A673 (cell line): Measurements from ENCODE around the gene ALDH7A1. TPM values are rescaled to one million over a fixed set of nuclear protein-coding genes. Genes with fewer than 3 reads are reported as not detected.
A peak's percentile ranks its signal among the peaks of the same experiment; 100 is the strongest.

Experiments
- BruUV-seq: library from RNA; stranded (reverse); fragments of 400-500 nt; replicated peaks from 2 replicates; lab custom pipeline; 2021; lab: Mats Ljungman, UMichigan
- CTCF ChIA-PET: fragments of 300-600 bp; sonication (Branson Sonifier 250); formaldehyde crosslinking; loops from one replicate; lab custom pipeline; 2022; ENCODE audit warnings: antibody characterized with exemption; lab: Charles Lee
- POLR2A ChIA-PET: fragments of 300-600 bp; sonication (Branson Sonifier 250); formaldehyde crosslinking; loops from one replicate; lab custom pipeline; 2022; ENCODE audit warnings: antibody characterized with exemption; ENCODE audit not compliant: low non-redundant PET; lab: Charles Lee
- DNase-seq: peaks from one replicate; pipeline ENCODE4 v3.0.0-alpha.2; 2015; ENCODE audit warnings: low spot score
- H3K27ac ChIP-seq: fragments of 200-600 bp; sonication (generic); 2 replicates; pipeline ENCODE4 v1.5.1; 2016; ENCODE audit warnings: mixed run types, low read depth, mild to moderate bottlenecking, mixed read lengths, antibody characterized with exemption, low read length; ENCODE audit not compliant: poor library complexity, severe bottlenecking
- H3K27me3 ChIP-seq: fragments of 200-600 bp; sonication (generic); replicated peaks from 2 replicates; pipeline ENCODE4 v1.6.1; 2017; ENCODE audit warnings: mixed run types, low read depth, mild to moderate bottlenecking, mixed read lengths, antibody characterized with exemption, low read length; ENCODE audit not compliant: insufficient read depth, poor library complexity
- H3K36me3 ChIP-seq: fragments of 200-600 bp; sonication (generic); 2 replicates; pipeline ENCODE4 v1.6.1; 2016; ENCODE audit warnings: mixed run types, mild to moderate bottlenecking, mixed read lengths, antibody characterized with exemption, low read length; ENCODE audit not compliant: insufficient read depth, poor library complexity, severe bottlenecking
- H3K4me1 ChIP-seq: fragments of 200-600 bp; sonication (generic); 2 replicates; pipeline ENCODE4 v1.6.1; 2017; ENCODE audit warnings: mixed run types, mild to moderate bottlenecking, mixed read lengths, antibody characterized with exemption, low read length; ENCODE audit not compliant: insufficient read depth, poor library complexity, severe bottlenecking
- H3K4me3 ChIP-seq: fragments of 200-600 bp; sonication (generic); 2 replicates; pipeline ENCODE4 v1.5.1; 2016; ENCODE audit warnings: low read depth, mixed run types, mild to moderate bottlenecking, mixed read lengths, low read length; ENCODE audit not compliant: poor library complexity, severe bottlenecking
- H3K9me3 ChIP-seq: fragments of 200-600 bp; sonication (generic); 2 replicates; pipeline ENCODE4 v1.6.1; 2016; ENCODE audit warnings: mixed run types, low read depth, mild to moderate bottlenecking, mixed read lengths, antibody characterized with exemption, low read length; ENCODE audit not compliant: poor library complexity, severe bottlenecking
- CTCF ChIP-seq: fragments of 300-800, 200-600 bp; sonication (generic); conservative IDR thresholded peaks from 2 replicates; pipeline ENCODE4 v1.5.1; 2017; ENCODE audit warnings: low read depth, mild to moderate bottlenecking, antibody characterized with exemption, low read length, moderate library complexity, mixed read lengths
- EZH2 ChIP-seq: fragments of 200-600 bp; sonication (generic); IDR thresholded peaks from 2 replicates; pipeline ENCODE4 v1.6.1; 2017; ENCODE audit warnings: borderline replicate concordance, low read depth, mild to moderate bottlenecking, mixed read lengths, antibody characterized with exemption, low read length; ENCODE audit not compliant: poor library complexity, severe bottlenecking
- intact Hi-C: fragments of 100-400 bp; cut with micrococcal nuclease; formaldehyde crosslinking; loops from one replicate; pipeline ENCODE4 v1.10.0; 2022; ENCODE audit not compliant: unreplicated experiment
- total RNA-seq: library from RNA; stranded (reverse); gene quantifications from 2 replicates; pipeline ENCODE4 v1.2.3, GENCODE V29; 2021

The ALDH7A1 gene
- total RNA-seq, 1 experiment from 2014 or later: 95.2 TPM

- no TSS peak for BruUV-seq
- ChIA-PET CTCF (no interaction called here), POLR2A (no interaction called here)
- TF ChIP-seq CTCF (no peak), EZH2 (no peak)
- Histone ChIP-seq H3K4me3 (no peak overlapping the region), H3K9me3 (no peaks in the 10 kb centered on the region), H3K4me1 (no peaks in the 10 kb centered on the region), H3K27me3 (no peaks in the 10 kb centered on the region), H3K36me3 (peaks cover 3% of the 10 kb centered on the region), H3K27ac (no peak overlapping the region)
- no peak for DNase-seq
- intact Hi-C loops: no loop called here
Measured at GRCh38 chr5:126631920-126632319, 36.9 kb upstream of the ALDH7A1 start.

- peaks cover 30% of the 10 kb centered on the region for H3K36me3 ChIP-seq
- no peak overlapping the region for H3K4me3 ChIP-seq
- TF ChIP-seq EZH2: no peak
- no peak for TF ChIP-seq CTCF
- intact Hi-C loops: no loop called here
- H3K4me1 ChIP-seq: no peaks in the 10 kb centered on the region
- H3K27ac ChIP-seq: no peak overlapping the region
- CTCF ChIA-PET: no interaction called here
- no TSS peak for BruUV-seq
- H3K27me3 ChIP-seq: no peaks in the 10 kb centered on the region
- no peaks in the 10 kb centered on the region for H3K9me3 ChIP-seq
- POLR2A ChIA-PET: no interaction called here
- DNase-seq: no peak
Measured at GRCh38 chr5:126628102-126628501, 33.1 kb upstream of the ALDH7A1 start.

GRCh38 chr5:126624534-126624933 lies 29.5 kb upstream of the ALDH7A1 start:
- POLR2A ChIA-PET: no interaction called here
- Histone ChIP-seq H3K9me3 (no peaks in the 10 kb centered on the region), H3K27me3 (no peaks in the 10 kb centered on the region), H3K4me3 (no peak overlapping the region), H3K27ac (no peak overlapping the region), H3K36me3 (peaks cover 38% of the 10 kb centered on the region), H3K4me1 (no peaks in the 10 kb centered on the region)
- TF ChIP-seq CTCF (no peak), EZH2 (no peak)
- peak; percentile 27 for DNase-seq
- CTCF ChIA-PET: no interaction called here
- BruUV-seq: no TSS peak
- intact Hi-C loops: no loop called here
